ENCODE data around the gene PHF19.

- TF ChIP-seq CTCF (IDR thresholded peaks at IDR 0.05; ENCODE audit: low read depth, low read length, poor library complexity, severe bottlenecking) = no peak
- no peak for TF ChIP-seq EZH2phosphoT487 (IDR thresholded peaks at IDR 0.05; ENCODE audit: borderline replicate concordance, low read length)
Measured at GRCh38 chr9:120850315-120850714, 26.7 kb downstream of the PHF19 start.

Data from DOHH2 (cell line).